Astrocyte (in vitro differentiated cells and primary cell): Measurements from ENCODE around the gene CLASP1. TPM values are rescaled to one million over a fixed set of nuclear protein-coding genes. Genes with fewer than 3 reads are reported as not detected.

ENCODE experiments used
- DNase-seq: peaks from one replicate; pipeline ENCODE4 v3.0.0-alpha.2; 2010; ENCODE audit warnings: low read depth
- FAIRE-seq: peaks from 2 replicates; lab custom pipeline; 2011; peaks lifted over from hg19 to GRCh38; lab: Jason Lieb, UNC
- H2AFZ ChIP-seq: 2 replicates; pipeline ENCODE4 v1.6.0; 2012; ENCODE audit warnings: low read depth, low read length, inconsistent platforms
- H3K27ac ChIP-seq: 2 replicates; pipeline ENCODE4 v1.5.1; 2011; ENCODE audit warnings: low read depth, low read length, inconsistent platforms
- H3K27me3 ChIP-seq: 2 replicates; pipeline ENCODE4 v1.6.0; 2011; ENCODE audit warnings: low read length, inconsistent platforms; ENCODE audit not compliant: insufficient read depth
- H3K36me3 ChIP-seq: 2 replicates; pipeline ENCODE4 v1.5.1; 2011; ENCODE audit warnings: low read length, inconsistent platforms; ENCODE audit not compliant: insufficient read depth
- H3K4me1 ChIP-seq: 2 replicates; pipeline ENCODE4 v1.5.1; 2011; ENCODE audit warnings: low read length, inconsistent platforms; ENCODE audit not compliant: insufficient read depth
- H3K4me2 ChIP-seq: 2 replicates; pipeline ENCODE4 v1.6.0; 2012; ENCODE audit warnings: low read length, inconsistent platforms
- H3K4me3 ChIP-seq: 2 replicates; pipeline ENCODE4 v1.5.1; 2011; ENCODE audit warnings: low read depth, mild to moderate bottlenecking, low read length, inconsistent platforms; ENCODE audit not compliant: insufficient read depth
- H3K79me2 ChIP-seq: 2 replicates; pipeline ENCODE4 v1.6.0; 2012; ENCODE audit warnings: mild to moderate bottlenecking, low read length, inconsistent platforms; ENCODE audit not compliant: insufficient read depth
- H3K9ac ChIP-seq: 2 replicates; pipeline ENCODE4 v1.6.0; 2012; ENCODE audit warnings: mild to moderate bottlenecking, low read length, inconsistent platforms
- H3K9me3 ChIP-seq: 2 replicates; pipeline ENCODE4 v1.5.1; 2012; ENCODE audit warnings: low read depth, mild to moderate bottlenecking, low read length, inconsistent platforms; ENCODE audit not compliant: insufficient read depth
- H4K20me1 ChIP-seq: 2 replicates; pipeline ENCODE4 v1.6.0; 2012; ENCODE audit warnings: low read length, inconsistent platforms; ENCODE audit not compliant: insufficient read depth
- H3K27ac Mint-ChIP-seq: one replicate; pipeline ENCODE4 v1.8.0; 2021; ENCODE audit warnings: mild to moderate bottlenecking, mixed read lengths; ENCODE audit not compliant: unreplicated experiment
- H3K27me3 Mint-ChIP-seq: one replicate; pipeline ENCODE4 v1.8.0; 2021; ENCODE audit warnings: low read depth, mixed read lengths; ENCODE audit not compliant: unreplicated experiment
- H3K36me3 Mint-ChIP-seq: one replicate; pipeline ENCODE4 v1.8.0; 2021; ENCODE audit warnings: low read depth, mixed read lengths; ENCODE audit not compliant: unreplicated experiment
- H3K4me1 Mint-ChIP-seq: one replicate; pipeline ENCODE4 v1.8.0; 2021; ENCODE audit warnings: low read depth, mixed read lengths; ENCODE audit not compliant: unreplicated experiment
- H3K4me3 Mint-ChIP-seq: one replicate; pipeline ENCODE4 v1.8.0; 2021; ENCODE audit warnings: mild to moderate bottlenecking, moderate library complexity, mixed read lengths; ENCODE audit not compliant: unreplicated experiment
- H3K9me3 Mint-ChIP-seq: one replicate; pipeline ENCODE4 v1.8.0; 2021; ENCODE audit warnings: mild to moderate bottlenecking, mixed read lengths; ENCODE audit not compliant: unreplicated experiment
- EZH2 ChIP-seq: IDR thresholded peaks from 2 replicates; pipeline ENCODE4 v1.6.1; 2012; ENCODE audit warnings: mild to moderate bottlenecking, low read length, inconsistent platforms; ENCODE audit not compliant: insufficient read depth
- total RNA-seq: library from RNA; stranded (reverse); gene quantifications from 2 replicates; pipeline ENCODE4 v1.2.1, GENCODE V29; 2021
- TF ChIP-seq, protein P1 (sequence below): IDR thresholded peaks from 2 replicates; pipeline ENCODE4 v1.5.1; 2011; ENCODE audit warnings: low read depth, mild to moderate bottlenecking, inconsistent platforms, low read length, moderate library complexity; ENCODE audit not compliant: insufficient read depth

Gene CLASP1
- total RNA-seq, 1 donor from 2014 or later: 56.7 TPM

DNA sequence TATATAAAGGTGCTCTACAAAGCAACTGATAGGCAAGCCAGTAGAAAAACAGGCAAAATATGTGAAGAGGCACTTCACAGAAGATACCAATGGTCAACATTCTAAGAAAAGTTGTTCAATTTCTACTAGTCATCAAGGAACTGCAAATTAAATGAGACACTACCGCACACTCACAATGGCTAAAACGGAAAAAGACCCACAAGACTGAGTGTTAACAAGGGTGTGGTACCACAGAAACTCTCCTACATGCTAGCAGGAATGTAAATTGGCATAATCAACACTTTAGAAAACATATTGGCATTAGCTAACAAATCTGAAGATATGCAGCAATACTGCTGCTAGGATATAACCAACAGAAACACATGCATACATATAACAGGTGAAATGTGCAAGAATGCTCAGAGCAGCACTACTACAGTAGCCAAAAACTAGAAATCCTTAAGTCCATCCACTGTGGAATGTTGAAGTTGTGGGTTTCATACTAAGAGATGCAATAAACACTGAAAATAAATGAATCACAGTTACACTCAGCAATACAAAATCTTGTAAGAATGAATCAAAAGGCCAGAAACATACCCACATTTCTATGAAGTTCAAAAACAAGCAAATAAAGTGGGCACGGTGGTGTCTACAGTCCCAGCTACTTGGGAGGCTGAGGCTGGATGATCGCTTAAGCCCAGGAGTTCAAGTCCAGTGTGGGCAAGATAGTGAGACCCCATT lies 109.4 kb downstream of the CLASP1 start:
- no peaks in the 10 kb centered on the region for H3K36me3 Mint-ChIP-seq
- H3K9me3 Mint-ChIP-seq: no peaks in the 10 kb centered on the region
- no peaks in the 10 kb centered on the region for H3K27me3 Mint-ChIP-seq
- no peak overlapping the region for H2AFZ ChIP-seq
- H3K4me2 ChIP-seq: no peak overlapping the region
- H3K4me3 Mint-ChIP-seq: no peak overlapping the region
- peaks cover 4% of the 10 kb centered on the region for H3K4me1 ChIP-seq
- peaks cover 56% of the 10 kb centered on the region for H4K20me1 ChIP-seq
- TF ChIP-seq EZH2: no peak
- TF ChIP-seq, protein P1, sequence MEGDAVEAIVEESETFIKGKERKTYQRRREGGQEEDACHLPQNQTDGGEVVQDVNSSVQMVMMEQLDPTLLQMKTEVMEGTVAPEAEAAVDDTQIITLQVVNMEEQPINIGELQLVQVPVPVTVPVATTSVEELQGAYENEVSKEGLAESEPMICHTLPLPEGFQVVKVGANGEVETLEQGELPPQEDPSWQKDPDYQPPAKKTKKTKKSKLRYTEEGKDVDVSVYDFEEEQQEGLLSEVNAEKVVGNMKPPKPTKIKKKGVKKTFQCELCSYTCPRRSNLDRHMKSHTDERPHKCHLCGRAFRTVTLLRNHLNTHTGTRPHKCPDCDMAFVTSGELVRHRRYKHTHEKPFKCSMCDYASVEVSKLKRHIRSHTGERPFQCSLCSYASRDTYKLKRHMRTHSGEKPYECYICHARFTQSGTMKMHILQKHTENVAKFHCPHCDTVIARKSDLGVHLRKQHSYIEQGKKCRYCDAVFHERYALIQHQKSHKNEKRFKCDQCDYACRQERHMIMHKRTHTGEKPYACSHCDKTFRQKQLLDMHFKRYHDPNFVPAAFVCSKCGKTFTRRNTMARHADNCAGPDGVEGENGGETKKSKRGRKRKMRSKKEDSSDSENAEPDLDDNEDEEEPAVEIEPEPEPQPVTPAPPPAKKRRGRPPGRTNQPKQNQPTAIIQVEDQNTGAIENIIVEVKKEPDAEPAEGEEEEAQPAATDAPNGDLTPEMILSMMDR: no peak
- H3K4me1 Mint-ChIP-seq: peaks cover 4% of the 10 kb centered on the region
- FAIRE-seq (no peak), DNase-seq (no peak)
- no peak overlapping the region for H3K27ac Mint-ChIP-seq
- H3K9ac ChIP-seq: no peak overlapping the region
- no peak overlapping the region for H3K27ac ChIP-seq
- no peaks in the 10 kb centered on the region for H3K27me3 ChIP-seq
- no peaks in the 10 kb centered on the region for H3K36me3 ChIP-seq
- no peaks in the 10 kb centered on the region for H3K9me3 ChIP-seq
- H3K4me3 ChIP-seq: no peak overlapping the region
- H3K79me2 ChIP-seq: peaks cover 68% of the 10 kb centered on the region

DNA sequence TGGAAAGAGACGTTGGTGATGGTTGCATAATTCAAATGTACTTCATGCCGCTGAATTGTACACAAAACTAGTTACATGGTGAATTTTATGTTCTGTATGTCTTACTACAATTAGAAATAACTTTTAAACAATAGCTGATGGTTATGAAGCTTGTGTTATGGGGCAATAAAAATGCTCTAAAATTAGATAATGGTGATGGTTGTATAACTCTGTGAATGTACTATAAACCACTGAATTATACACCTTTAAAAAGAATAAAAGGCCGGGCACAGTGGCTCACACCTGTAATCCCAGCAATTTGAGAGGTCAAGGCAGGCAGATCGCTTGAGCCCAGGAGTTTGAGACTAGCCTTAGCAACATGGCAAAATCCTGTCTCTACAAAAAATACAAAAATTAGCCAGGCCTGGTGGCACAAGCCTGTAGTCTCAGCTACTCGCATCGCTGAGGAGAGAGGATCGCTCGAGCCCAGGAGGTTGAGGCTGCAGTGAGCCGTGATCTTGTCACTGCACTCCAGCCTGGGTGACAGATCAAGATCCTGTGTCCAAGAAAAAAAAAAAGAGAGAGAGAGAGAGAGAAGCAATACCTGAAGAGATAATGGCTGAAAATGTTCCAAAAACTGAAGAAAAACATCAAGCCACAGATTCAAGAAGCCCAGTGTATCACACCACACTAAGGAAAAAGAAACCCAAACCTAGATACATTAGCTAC lies 112.3 kb downstream of the CLASP1 start:
- H3K4me3 Mint-ChIP-seq: no peak overlapping the region

More for the DNA sequence above, 112.3 kb downstream of the CLASP1 start:
- Histone ChIP-seq H4K20me1 (peaks cover 52% of the 10 kb centered on the region), H3K36me3 (no peaks in the 10 kb centered on the region), H3K79me2 (peaks cover 60% of the 10 kb centered on the region), H3K9ac (no peak overlapping the region), H3K9me3 (no peaks in the 10 kb centered on the region), H3K4me3 (no peak overlapping the region), H3K27ac (no peak overlapping the region), H3K4me1 (peaks cover 9% of the 10 kb centered on the region), H3K4me2 (no peak overlapping the region), H2AFZ (no peak overlapping the region), H3K27me3 (no peaks in the 10 kb centered on the region)
- peaks cover 2% of the 10 kb centered on the region for H3K36me3 Mint-ChIP-seq
- DNase-seq (no peak), FAIRE-seq (no peak)
- no peak overlapping the region for H3K27ac Mint-ChIP-seq
- H3K27me3 Mint-ChIP-seq: no peaks in the 10 kb centered on the region
- H3K4me1 Mint-ChIP-seq: peaks cover 15% of the 10 kb centered on the region
- H3K9me3 Mint-ChIP-seq: no peaks in the 10 kb centered on the region
- TF ChIP-seq, protein P1: no peak
- no peak for TF ChIP-seq EZH2
